ENCODE data around the gene ANKLE1. TPM values are rescaled to one million over a fixed set of nuclear protein-coding genes. Genes with fewer than 3 reads are reported as not detected.
A peak's percentile ranks its signal among the peaks of the same experiment; 100 is the strongest.

The ANKLE1 gene
- total RNA-seq, 2 donors from 2014 or later: 4.6 to 9.9 TPM

DNA sequence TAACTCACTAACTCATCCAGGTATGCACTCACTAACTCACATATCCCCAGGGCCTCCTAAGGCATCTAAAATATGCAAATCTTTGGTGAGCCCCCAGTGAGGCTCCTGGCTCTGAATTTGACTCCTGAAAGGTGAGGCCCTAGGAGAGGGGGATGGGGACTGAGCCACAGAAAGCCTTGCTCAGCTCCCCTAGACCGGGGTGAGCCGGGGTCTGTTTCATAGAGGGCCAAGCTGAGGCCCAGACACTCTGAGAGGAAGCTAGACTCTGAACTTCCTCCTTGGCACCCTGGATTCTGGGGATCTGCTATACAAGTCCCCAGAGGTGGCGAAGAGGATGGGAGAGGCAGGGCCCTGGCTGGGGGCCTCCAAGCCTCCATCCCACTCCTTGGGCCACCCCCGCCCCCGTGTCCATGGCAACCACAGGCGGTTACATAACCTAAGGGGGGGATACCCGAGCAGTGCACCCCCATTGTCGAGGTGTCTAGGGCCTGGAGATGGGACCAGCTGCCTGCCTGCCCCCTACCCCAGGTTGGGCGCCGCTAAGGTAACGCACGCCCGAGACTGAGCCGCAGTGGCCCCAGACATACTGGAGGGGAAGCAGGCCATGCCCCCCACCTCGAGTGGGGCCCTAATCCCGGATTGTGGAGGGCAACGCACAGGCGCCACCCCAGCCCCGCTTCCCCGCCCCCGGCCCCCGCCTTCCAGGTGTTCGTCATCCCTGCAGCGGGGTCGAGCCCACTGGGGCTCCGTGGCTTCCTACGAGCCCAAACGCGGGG is 20.9 kb downstream of the ANKLE1 start:
- TF ChIP-seq, protein P1, sequence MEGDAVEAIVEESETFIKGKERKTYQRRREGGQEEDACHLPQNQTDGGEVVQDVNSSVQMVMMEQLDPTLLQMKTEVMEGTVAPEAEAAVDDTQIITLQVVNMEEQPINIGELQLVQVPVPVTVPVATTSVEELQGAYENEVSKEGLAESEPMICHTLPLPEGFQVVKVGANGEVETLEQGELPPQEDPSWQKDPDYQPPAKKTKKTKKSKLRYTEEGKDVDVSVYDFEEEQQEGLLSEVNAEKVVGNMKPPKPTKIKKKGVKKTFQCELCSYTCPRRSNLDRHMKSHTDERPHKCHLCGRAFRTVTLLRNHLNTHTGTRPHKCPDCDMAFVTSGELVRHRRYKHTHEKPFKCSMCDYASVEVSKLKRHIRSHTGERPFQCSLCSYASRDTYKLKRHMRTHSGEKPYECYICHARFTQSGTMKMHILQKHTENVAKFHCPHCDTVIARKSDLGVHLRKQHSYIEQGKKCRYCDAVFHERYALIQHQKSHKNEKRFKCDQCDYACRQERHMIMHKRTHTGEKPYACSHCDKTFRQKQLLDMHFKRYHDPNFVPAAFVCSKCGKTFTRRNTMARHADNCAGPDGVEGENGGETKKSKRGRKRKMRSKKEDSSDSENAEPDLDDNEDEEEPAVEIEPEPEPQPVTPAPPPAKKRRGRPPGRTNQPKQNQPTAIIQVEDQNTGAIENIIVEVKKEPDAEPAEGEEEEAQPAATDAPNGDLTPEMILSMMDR (conservative IDR thresholded peaks at IDR 0.05): no peak
- H3K9me3 Mint-ChIP-seq: peaks cover 10% of the 10 kb centered on the region
- H3K27ac Mint-ChIP-seq: no peak overlapping the region
- peaks cover 15% of the 10 kb centered on the region for H3K36me3 Mint-ChIP-seq (ENCODE audit: low read depth)
- Histone ChIP-seq H3K9me3 (ENCODE audit: control insufficient read depth, low read length) (peaks cover 5% of the 10 kb centered on the region), H3K4me3 (ENCODE audit: low read length) (peak overlapping the region; percentile 73), H3K4me1 (ENCODE audit: control insufficient read depth, insufficient read depth, low read length) (no peaks in the 10 kb centered on the region), H3K36me3 (ENCODE audit: control insufficient read depth, insufficient read depth, low read length) (peaks cover 6% of the 10 kb centered on the region), H3K27ac (ENCODE audit: low read depth, low read length) (no peak overlapping the region), H3K27me3 (ENCODE audit: control insufficient read depth, insufficient read depth, low read length, poor library complexity, severe bottlenecking) (no peaks in the 10 kb centered on the region), H3K9ac (ENCODE audit: extremely low read depth, low read length, poor library complexity, severe bottlenecking) (peak overlapping the region; percentile 49)
- peak overlapping the region; percentile 61 for H3K4me3 Mint-ChIP-seq
- peaks cover 12% of the 10 kb centered on the region for H3K4me1 Mint-ChIP-seq
- WGBS, 2 experiments (ENCODE audit: insufficient coverage in 1 of 2, insufficient read length in 1 of 2): 20 to 21% methylated on average over 16 to 29 of the region's 29 CpGs
- no peaks in the 10 kb centered on the region for H3K27me3 Mint-ChIP-seq (ENCODE audit: insufficient read depth)
- peak; percentile 68 for DNase-seq

DNA sequence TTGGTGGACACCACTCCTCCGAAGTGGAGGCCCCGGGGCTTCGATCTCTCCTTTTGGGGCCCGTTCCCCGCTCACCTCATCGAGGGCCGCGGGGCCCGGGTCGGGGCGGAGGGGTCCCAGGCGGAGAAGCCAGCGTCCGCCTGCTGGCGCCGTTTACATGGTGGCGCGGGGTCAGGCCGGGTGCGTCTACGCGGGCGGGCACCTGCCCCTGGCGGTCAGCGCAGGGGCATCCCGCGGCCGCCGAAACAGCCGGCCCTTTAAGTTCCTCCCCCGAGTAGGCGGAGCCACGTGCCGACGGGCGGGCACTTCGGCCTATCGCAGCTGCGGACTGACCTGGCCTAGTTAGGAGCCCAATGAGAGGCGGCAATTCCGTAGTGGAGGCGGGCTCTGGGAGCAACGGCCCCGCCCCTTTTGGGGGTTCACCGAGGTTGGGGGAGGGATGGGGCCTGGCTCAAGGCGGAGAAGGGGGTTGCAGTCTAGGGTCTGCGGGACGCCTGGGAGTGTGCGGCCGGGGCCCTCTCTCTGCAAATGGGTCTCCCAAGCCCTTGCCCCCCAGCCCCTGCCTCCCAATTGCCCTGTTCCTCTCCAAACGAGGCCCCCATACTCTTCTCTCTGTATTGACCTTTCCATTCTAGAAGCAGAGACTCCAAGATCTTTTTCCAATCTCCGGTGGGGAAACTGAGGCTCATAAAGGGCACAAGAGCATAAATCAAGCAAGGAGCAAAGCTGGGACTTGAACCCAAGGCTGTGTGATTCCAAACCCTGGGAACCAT is 21.7 kb downstream of the ANKLE1 start, which contains the start of gene ABHD8:
TSS of gene ABHD8 (minus strand) at position 259 of the 773 bp plus-strand sequence. CDS start 1,809 bp downstream, outside the sequence.
- Mint-ChIP-seq H3K27ac (no peak within 1 kb of the TSS), H3K4me3 (peak within 1 kb of the TSS; percentile 61), H3K36me3 (ENCODE audit: low read depth) (peaks cover 11% of the 10 kb centered on the region), H3K9me3 (peaks cover 2% of the 10 kb centered on the region), H3K4me1 (peaks cover 17% of the 10 kb centered on the region), H3K27me3 (ENCODE audit: insufficient read depth) (no peaks in the 10 kb centered on the region)
- H3K36me3 ChIP-seq (ENCODE audit: control insufficient read depth, insufficient read depth, low read length): peaks cover 2% of the 10 kb centered on the region
- peak within 1 kb of the TSS; percentile 73 for H3K4me3 ChIP-seq (ENCODE audit: low read length)
- no peaks in the 10 kb centered on the region for H3K27me3 ChIP-seq (ENCODE audit: control insufficient read depth, insufficient read depth, low read length, poor library complexity, severe bottlenecking)
- 2 to 4% methylated on average over 28 to 52 of the region's 52 CpGs for WGBS, 2 experiments (ENCODE audit: insufficient coverage in 1 of 2, insufficient read length in 1 of 2)
- H3K9ac ChIP-seq (ENCODE audit: extremely low read depth, low read length, poor library complexity, severe bottlenecking): peak within 1 kb of the TSS; percentile 49
- TF ChIP-seq, protein P1 (conservative IDR thresholded peaks at IDR 0.05): peak; percentile 83
- H3K4me1 ChIP-seq (ENCODE audit: control insufficient read depth, insufficient read depth, low read length): no peaks in the 10 kb centered on the region
- DNase-seq: peak; percentile 99
- H3K27ac ChIP-seq (ENCODE audit: low read depth, low read length): no peak within 1 kb of the TSS
- H3K9me3 ChIP-seq (ENCODE audit: control insufficient read depth, low read length): peaks cover 2% of the 10 kb centered on the region

DNA sequence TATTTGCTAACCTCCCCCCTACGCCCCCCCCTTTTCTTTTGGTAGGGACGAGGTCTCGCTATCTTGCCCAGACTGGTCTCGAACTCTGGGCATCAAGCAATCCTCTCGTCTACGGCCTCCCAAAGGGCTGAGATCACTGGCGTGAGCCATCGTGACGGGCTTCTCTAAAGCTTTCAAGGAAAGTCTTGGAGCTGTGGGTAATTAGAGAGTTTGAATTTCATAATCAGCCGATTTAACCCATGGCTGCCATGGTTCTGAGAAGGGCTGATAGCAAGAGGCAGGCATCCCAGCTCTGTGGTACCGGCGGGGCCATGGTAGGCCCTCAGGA is 22.2 kb downstream of the ANKLE1 start:
- Mint-ChIP-seq H3K4me1 (peaks cover 17% of the 10 kb centered on the region), H3K27me3 (ENCODE audit: insufficient read depth) (no peaks in the 10 kb centered on the region), H3K27ac (no peak overlapping the region), H3K4me3 (no peak overlapping the region), H3K36me3 (ENCODE audit: low read depth) (peaks cover 6% of the 10 kb centered on the region), H3K9me3 (no peaks in the 10 kb centered on the region)
- DNase-seq: no peak
- Histone ChIP-seq H3K4me1 (ENCODE audit: control insufficient read depth, insufficient read depth, low read length) (no peaks in the 10 kb centered on the region), H3K27me3 (ENCODE audit: control insufficient read depth, insufficient read depth, low read length, poor library complexity, severe bottlenecking) (no peaks in the 10 kb centered on the region), H3K27ac (ENCODE audit: low read depth, low read length) (no peak overlapping the region), H3K36me3 (ENCODE audit: control insufficient read depth, insufficient read depth, low read length) (no peaks in the 10 kb centered on the region), H3K9ac (ENCODE audit: extremely low read depth, low read length, poor library complexity, severe bottlenecking) (no peak overlapping the region), H3K4me3 (ENCODE audit: low read length) (no peak overlapping the region), H3K9me3 (ENCODE audit: control insufficient read depth, low read length) (no peaks in the 10 kb centered on the region)
- TF ChIP-seq, protein P1 (conservative IDR thresholded peaks at IDR 0.05): no peak
- 89% methylated on average over 6 to 12 of the region's 12 CpGs for WGBS, 2 experiments (ENCODE audit: insufficient coverage in 1 of 2, insufficient read length in 1 of 2)
